Brain microvascular endothelial cell (primary cell): Measurements from ENCODE around the gene POU2F3.

Experiments used
- DNase-seq: peaks from one replicate; pipeline ENCODE4 v3.0.0-alpha.2; 2020
- H3K27ac ChIP-seq: fragments of 250-450 bp; sonication (Bioruptor Pico); 2 replicates; pipeline ENCODE4 v1.5.1; 2020; ENCODE audit warnings: mild to moderate bottlenecking, moderate library complexity
- H3K27me3 ChIP-seq: fragments of 250-450 bp; sonication (Bioruptor Pico); replicated peaks from 2 replicates; pipeline ENCODE4 v1.5.1; 2020; ENCODE audit warnings: mild to moderate bottlenecking
- H3K36me3 ChIP-seq: fragments of 250-450 bp; sonication (Bioruptor Pico); replicated peaks from 2 replicates; pipeline ENCODE4 v1.5.1; 2020; ENCODE audit warnings: mild to moderate bottlenecking
- H3K4me3 ChIP-seq: 2 replicates; pipeline ENCODE4 v1.5.1; 2011; ENCODE audit warnings: low read depth, mild to moderate bottlenecking, control low read depth, low read length, moderate library complexity
- in situ Hi-C: cut with HindIII; loops from 2 replicates; pipeline ENCODE4 v1.10.0; 2017; ENCODE audit warnings: low sequenced_read_pairs, low pct_ligation_motif_present
- TF ChIP-seq, protein P1 (sequence below): IDR thresholded peaks from 2 replicates; pipeline ENCODE4 v1.5.1; 2011; ENCODE audit warnings: low read depth, mild to moderate bottlenecking, moderate library complexity, low read length, control low read depth, inconsistent platforms; ENCODE audit errors: missing control alignments

Gene POU2F3

DNA sequence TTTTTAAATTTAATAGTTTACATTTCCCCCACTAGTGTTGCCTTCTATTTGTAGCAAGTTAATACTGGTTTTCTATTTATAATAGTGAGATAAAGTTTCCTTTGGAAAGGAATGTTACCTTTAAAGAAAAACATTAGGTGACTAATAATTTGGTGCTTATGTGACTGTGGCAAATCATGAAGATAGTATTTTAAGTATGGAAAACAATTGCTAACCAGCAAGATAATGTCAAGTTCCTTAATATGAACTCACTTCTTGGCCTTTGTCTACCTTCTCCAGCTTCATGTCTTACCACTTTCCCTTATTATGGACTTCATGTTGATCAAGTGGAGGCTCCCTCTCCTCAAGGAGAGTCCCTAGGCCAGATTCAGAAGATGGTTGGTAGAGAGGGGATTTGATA, 123.5 kb downstream of the POU2F3 start:
- Histone ChIP-seq H3K27me3 (no peaks in the 10 kb centered on the region), H3K27ac (no peak overlapping the region), H3K4me3 (no peak overlapping the region), H3K36me3 (no peaks in the 10 kb centered on the region)
- DNase-seq = no peak
- TF ChIP-seq, protein P1, sequence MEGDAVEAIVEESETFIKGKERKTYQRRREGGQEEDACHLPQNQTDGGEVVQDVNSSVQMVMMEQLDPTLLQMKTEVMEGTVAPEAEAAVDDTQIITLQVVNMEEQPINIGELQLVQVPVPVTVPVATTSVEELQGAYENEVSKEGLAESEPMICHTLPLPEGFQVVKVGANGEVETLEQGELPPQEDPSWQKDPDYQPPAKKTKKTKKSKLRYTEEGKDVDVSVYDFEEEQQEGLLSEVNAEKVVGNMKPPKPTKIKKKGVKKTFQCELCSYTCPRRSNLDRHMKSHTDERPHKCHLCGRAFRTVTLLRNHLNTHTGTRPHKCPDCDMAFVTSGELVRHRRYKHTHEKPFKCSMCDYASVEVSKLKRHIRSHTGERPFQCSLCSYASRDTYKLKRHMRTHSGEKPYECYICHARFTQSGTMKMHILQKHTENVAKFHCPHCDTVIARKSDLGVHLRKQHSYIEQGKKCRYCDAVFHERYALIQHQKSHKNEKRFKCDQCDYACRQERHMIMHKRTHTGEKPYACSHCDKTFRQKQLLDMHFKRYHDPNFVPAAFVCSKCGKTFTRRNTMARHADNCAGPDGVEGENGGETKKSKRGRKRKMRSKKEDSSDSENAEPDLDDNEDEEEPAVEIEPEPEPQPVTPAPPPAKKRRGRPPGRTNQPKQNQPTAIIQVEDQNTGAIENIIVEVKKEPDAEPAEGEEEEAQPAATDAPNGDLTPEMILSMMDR = no peak
- in situ Hi-C loops = no loop called here

- in situ Hi-C loops = no loop called here
- TF ChIP-seq, protein P1 = no peak
- no peaks in the 10 kb centered on the region for H3K27me3 ChIP-seq
Observed at GRCh38 chr11:120365512-120365911, 125.6 kb downstream of the POU2F3 start.

More at GRCh38 chr11:120365512-120365911, 125.6 kb downstream of the POU2F3 start:
- Histone ChIP-seq H3K4me3 (no peak overlapping the region), H3K36me3 (no peaks in the 10 kb centered on the region), H3K27ac (no peak overlapping the region)
- DNase-seq = no peak
